BE2C (cell line): ENCODE results near the gene TMEM273. TPM values are rescaled to one million over a fixed set of nuclear protein-coding genes. Genes with fewer than 3 reads are reported as not detected.

Source experiments
- DNase-seq: peaks from one replicate; pipeline ENCODE4 v3.0.0-alpha.2; 2020
- H3K27me3 ChIP-seq: fragments of 250-450 bp; sonication (Bioruptor Pico); 2 replicates; pipeline ENCODE4 v1.5.1; 2020; ENCODE audit warnings: mild to moderate bottlenecking
- H3K36me3 ChIP-seq: fragments of 250-450 bp; sonication (Bioruptor Pico); 2 replicates; pipeline ENCODE4 v1.5.1; 2020; ENCODE audit warnings: mild to moderate bottlenecking
- H3K4me1 ChIP-seq: fragments of 250-450 bp; sonication (Bioruptor Pico); 2 replicates; pipeline ENCODE4 v1.5.1; 2020
- H3K4me3 ChIP-seq: 2 replicates; pipeline ENCODE4 v1.5.1; 2011; ENCODE audit warnings: low read depth, low read length
- H3K9me3 ChIP-seq: fragments of 250-450 bp; sonication (Bioruptor Pico); 2 replicates; pipeline ENCODE4 v1.5.1; 2020
- CTCF ChIP-seq: IDR thresholded peaks from 2 replicates; pipeline ENCODE4 v1.5.1; 2012; ENCODE audit warnings: mild to moderate bottlenecking, low read depth, low read length
- polyA plus RNA-seq: library from polyadenylated mRNA; unstranded; fragments of >200 nt; gene quantifications from one replicate; pipeline ENCODE4 v1.2.1, GENCODE V29; 2012; ENCODE audit warnings: low read depth, missing spikeins; ENCODE audit not compliant: insufficient read length, insufficient read depth

The TMEM273 gene
- 18.5 TPM for polyA plus RNA-seq

GRCh38 chr10:49187950-49188761, at the start of gene TMEM273:
Gene TMEM273, minus strand, starts transcription at chr10:49188391. Its CDS starts 55 bp downstream, at chr10:49188336.
- TF ChIP-seq CTCF = no peak
- Histone ChIP-seq H3K4me3 (peak within 1 kb of the TSS; percentile 56), H3K36me3 (no peaks in the 10 kb centered on the region), H3K9me3 (no peaks in the 10 kb centered on the region), H3K27me3 (no peaks in the 10 kb centered on the region), H3K4me1 (0 out of 2 replicates have a peak, but pooled peaks cover 3% of the 10 kb centered on the region)
- peak; percentile 76 for DNase-seq

- Histone ChIP-seq H3K36me3 (no peaks in the 10 kb centered on the region), H3K9me3 (no peaks in the 10 kb centered on the region)
- no peak for TF ChIP-seq CTCF
Observed at GRCh38 chr10:49237985-49238384, 49.8 kb upstream of the TMEM273 start.

GRCh38 chr10:49235392-49235791, 47.2 kb upstream of the TMEM273 start:
- no peak for TF ChIP-seq CTCF
- Histone ChIP-seq H3K4me3 (no peak overlapping the region), H3K27me3 (no peaks in the 10 kb centered on the region), H3K4me1 (no peaks in the 10 kb centered on the region), H3K9me3 (no peaks in the 10 kb centered on the region), H3K36me3 (no peaks in the 10 kb centered on the region)
- no peak for DNase-seq

More at GRCh38 chr10:49237985-49238384, 49.8 kb upstream of the TMEM273 start:
- H3K4me1 ChIP-seq = no peaks in the 10 kb centered on the region; the same call in 1 of the 2 replicates
- no peak for DNase-seq
- H3K4me3 ChIP-seq = no peak overlapping the region
- no peaks in the 10 kb centered on the region for H3K27me3 ChIP-seq

GRCh38 chr10:49231086-49231820, 43.1 kb upstream of the TMEM273 start:
- DNase-seq = no peak
- TF ChIP-seq CTCF = no peak
- Histone ChIP-seq H3K4me1 (no peaks in the 10 kb centered on the region), H3K36me3 (no peaks in the 10 kb centered on the region), H3K4me3 (no peak overlapping the region), H3K9me3 (no peaks in the 10 kb centered on the region), H3K27me3 (no peaks in the 10 kb centered on the region)

- H3K27me3 ChIP-seq = no peaks in the 10 kb centered on the region
- no peak for DNase-seq
- no peak for TF ChIP-seq CTCF
Observed at GRCh38 chr10:49230004-49230403, 41.8 kb upstream of the TMEM273 start.

More at GRCh38 chr10:49230004-49230403, 41.8 kb upstream of the TMEM273 start:
- no peaks in the 10 kb centered on the region for H3K9me3 ChIP-seq
- no peak overlapping the region for H3K4me3 ChIP-seq
- H3K4me1 ChIP-seq = no peaks in the 10 kb centered on the region
- no peaks in the 10 kb centered on the region for H3K36me3 ChIP-seq
